ENCODE results near the gene ADAT2. TPM values are rescaled to one million over a fixed set of nuclear protein-coding genes. Genes with fewer than 3 reads are reported as not detected.

The ADAT2 gene
- total and polyA plus RNA-seq, 2 of the 13 experiments (the other 11 are each of a cell fraction or from before 2014, with no cell fraction given) = 10.5 to 18.3 TPM

GRCh38 chr6:143397227-143398222 lies 53.0 kb downstream of the ADAT2 start (continued):
- TF ChIP-seq ZNF383 (CRISPR knock-in tag; IDR thresholded peaks at IDR 0.05; ENCODE audit: borderline replicate concordance) (0 out of 2 replicates have a peak, but pooled peaks have one; percentile 33), ZBTB1 (CRISPR knock-in tag; IDR thresholded peaks at IDR 0.05; ENCODE audit: borderline replicate concordance) (no peak), ZNF574 (CRISPR knock-in tag; IDR thresholded peaks at IDR 0.05) (peak; percentile 73), ZNF335 (CRISPR knock-in tag; IDR thresholded peaks at IDR 0.05) (peak; percentile 56; the same call in 1 of the 2 replicates), ZNF121 (CRISPR knock-in tag; IDR thresholded peaks at IDR 0.05) (peak; percentile 75; the same call in 1 of the 2 replicates), PHF21A (CRISPR knock-in tag; IDR thresholded peaks at IDR 0.05) (peak; percentile 77; the same call in 1 of the 2 replicates), ZKSCAN8 (CRISPR knock-in tag; IDR thresholded peaks at IDR 0.05; ENCODE audit: borderline replicate concordance) (peak; percentile 83; the same call in 1 of the 2 replicates), PTBP1 (IDR thresholded peaks at IDR 0.05; ENCODE audit: low read depth, low read length, poor library complexity, severe bottlenecking) (no peak), HHEX (CRISPR knock-in tag; IDR thresholded peaks at IDR 0.05) (no peak), NR2F2 (IDR thresholded peaks at IDR 0.05; ENCODE audit: borderline replicate concordance, low read depth) (peak; percentile 86; the same call in 1 of the 2 replicates), SOX13 (IDR thresholded peaks at IDR 0.05) (0 out of 2 replicates have a peak, but pooled peaks have one; percentile 11), SOX13 (CRISPR knock-in tag; conservative IDR thresholded peaks at IDR 0.05 in 1 of 2, IDR thresholded peaks at IDR 0.05 in 1 of 2) (peak; percentile 47 to 82; a peak in 2 of 4 replicates), BHLHE40 (IDR thresholded peaks at IDR 0.05; ENCODE audit: low read length) (peak; percentile 63; the same call in 1 of the 2 replicates), AHDC1 (CRISPR knock-in tag; IDR thresholded peaks at IDR 0.05; ENCODE audit: borderline replicate concordance) (peak; percentile 92), ZNF766 (CRISPR knock-in tag; IDR thresholded peaks at IDR 0.05; ENCODE audit: borderline replicate concordance) (no peak), RFXANK (CRISPR knock-in tag; IDR thresholded peaks at IDR 0.05) (no peak; the same call in 1 of the 2 replicates), MIER3 (CRISPR knock-in tag; IDR thresholded peaks at IDR 0.05; ENCODE audit: borderline replicate concordance) (peak; percentile 68; the same call in 1 of the 2 replicates), ARNTL (CRISPR knock-in tag; IDR thresholded peaks at IDR 0.05) (peak; percentile 68; the same call in 1 of the 2 replicates)
- TF ChIP-seq, protein P1, sequence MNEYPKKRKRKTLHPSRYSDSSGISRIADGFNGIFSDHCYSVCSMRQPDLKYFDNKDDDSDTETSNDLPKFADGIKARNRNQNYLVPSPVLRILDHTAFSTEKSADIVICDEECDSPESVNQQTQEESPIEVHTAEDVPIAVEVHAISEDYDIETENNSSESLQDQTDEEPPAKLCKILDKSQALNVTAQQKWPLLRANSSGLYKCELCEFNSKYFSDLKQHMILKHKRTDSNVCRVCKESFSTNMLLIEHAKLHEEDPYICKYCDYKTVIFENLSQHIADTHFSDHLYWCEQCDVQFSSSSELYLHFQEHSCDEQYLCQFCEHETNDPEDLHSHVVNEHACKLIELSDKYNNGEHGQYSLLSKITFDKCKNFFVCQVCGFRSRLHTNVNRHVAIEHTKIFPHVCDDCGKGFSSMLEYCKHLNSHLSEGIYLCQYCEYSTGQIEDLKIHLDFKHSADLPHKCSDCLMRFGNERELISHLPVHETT (CRISPR knock-in tag; conservative IDR thresholded peaks at IDR 0.05) = 0 out of 2 replicates have a peak, but pooled peaks have one; percentile 40
